OCI-M2 (cell line): ENCODE measurements around the gene TMEM156.

Experiments used
- DNase-seq: peaks from one replicate; lab custom pipeline; 2025; ENCODE audit not compliant: unreplicated experiment; lab: John Stamatoyannopoulos, UW

TMEM156 gene

GRCh38 chr4:38928568-38928967 lies 103.6 kb downstream of the TMEM156 start:
- no peak for DNase-seq

DNA sequence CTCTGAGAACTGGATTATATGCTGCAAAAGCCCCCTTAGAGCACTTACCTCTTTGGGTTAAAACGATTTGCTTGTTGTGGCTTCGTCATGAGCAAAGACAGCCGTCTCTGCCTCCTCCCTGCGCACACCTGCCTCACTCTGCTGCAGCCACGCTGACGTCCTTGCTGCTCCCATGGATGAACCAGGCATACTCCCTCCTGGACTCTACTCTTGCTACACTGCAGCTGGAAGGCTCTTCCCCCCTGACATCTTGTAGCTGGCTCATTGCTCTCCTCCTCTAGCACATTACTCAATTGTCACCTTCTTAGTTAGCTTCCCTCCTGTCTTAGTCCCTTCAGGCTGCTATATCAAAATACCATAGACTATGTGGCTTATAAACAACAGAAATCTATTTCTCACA lies 105.3 kb downstream of the TMEM156 start:
- no peak for DNase-seq

- DNase-seq, result no peak
Observed at GRCh38 chr4:38925492-38926413, 106.5 kb downstream of the TMEM156 start.

- DNase-seq, result no peak
Observed at GRCh38 chr4:38924353-38924752, 107.9 kb downstream of the TMEM156 start.

GRCh38 chr4:38923746-38924145 lies 108.5 kb downstream of the TMEM156 start:
- DNase-seq, result no peak

DNA sequence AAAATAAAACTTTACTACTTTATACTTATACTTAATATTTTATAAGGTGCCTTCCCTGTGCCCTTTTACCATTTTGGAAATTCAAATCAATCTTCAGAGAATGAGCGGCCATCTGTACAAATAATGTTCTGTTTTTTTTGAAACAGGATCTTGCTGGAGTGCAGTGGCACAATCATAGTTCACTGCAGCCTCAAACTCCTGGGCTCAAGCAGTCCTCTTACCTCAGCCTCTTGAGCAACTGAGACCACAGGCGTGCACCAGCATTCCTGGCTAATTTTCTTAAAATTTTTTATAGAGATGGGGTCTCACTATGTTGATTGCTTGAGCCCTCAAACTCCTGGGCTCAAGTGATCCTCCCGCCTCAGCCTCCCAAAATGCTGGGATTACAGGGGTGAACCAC lies 111.1 kb downstream of the TMEM156 start:
- no peak for DNase-seq

GRCh38 chr4:38920677-38921076 lies 111.5 kb downstream of the TMEM156 start:
- no peak for DNase-seq

DNA sequence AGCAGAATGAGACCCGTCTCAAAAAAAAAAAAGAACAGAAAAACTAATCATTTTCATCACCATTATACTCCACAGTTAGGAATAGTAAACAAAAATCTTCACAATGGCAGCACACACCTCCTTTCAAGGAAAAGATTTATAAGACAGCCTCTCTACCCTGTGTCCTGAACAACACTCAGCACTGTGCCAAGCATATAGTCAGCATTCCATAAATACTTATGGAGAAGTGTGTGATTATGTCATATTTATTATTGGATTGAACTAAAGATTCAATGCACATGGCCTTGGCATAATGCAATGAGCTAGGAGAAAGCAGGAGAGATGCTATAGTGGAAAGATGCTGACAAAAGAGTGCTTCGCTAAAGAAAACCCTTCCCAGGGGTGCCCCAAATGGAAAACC lies 112.0 kb downstream of the TMEM156 start:
- DNase-seq, result no peak

DNA sequence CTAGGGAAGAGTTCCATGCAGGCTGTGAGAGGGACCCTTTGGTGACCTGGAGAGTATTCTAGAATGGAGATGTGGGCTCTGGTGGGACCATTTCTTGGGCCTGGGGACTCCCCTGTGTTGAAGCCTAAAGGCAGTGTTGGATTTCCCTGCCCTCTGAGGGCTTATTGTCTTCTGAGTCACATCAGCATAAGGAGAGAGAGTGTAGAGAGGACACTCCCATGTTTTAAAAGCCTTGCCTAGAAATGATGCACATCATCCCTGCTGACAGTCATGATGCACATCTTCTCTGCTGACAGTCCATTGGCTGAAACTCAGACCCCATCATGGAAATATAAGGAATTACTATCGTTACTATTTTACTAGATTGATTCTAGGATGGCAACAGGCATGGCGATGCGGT lies 112.7 kb downstream of the TMEM156 start:
- DNase-seq, result no peak

- no peak for DNase-seq
Observed at GRCh38 chr4:38917481-38918025, 114.7 kb downstream of the TMEM156 start.
